RWPE2 (cell line): ENCODE data around the gene IFT172.
"Not testable (repeated sequence)": the region's sequence is repeated elsewhere in the genome, so short reads cannot be mapped to it uniquely, and the experiment has no call there.

Experiments used
- ATAC-seq: fragments of 200-7000 bp; cut with Tn5 transposase; 3 replicates; pipeline ENCODE4 v1.9.1; 2021; ENCODE audit warnings: low read depth
- DNase-seq: peaks from one replicate; pipeline ENCODE4 v3.0.0-alpha.2; 2020; ENCODE audit warnings: low spot score
- H3K27ac ChIP-seq: fragments of 450-650 bp; 2 replicates; pipeline ENCODE4 v1.5.1; 2017; ENCODE audit warnings: mild to moderate bottlenecking; ENCODE audit not compliant: poor library complexity, severe bottlenecking
- H3K27me3 ChIP-seq: fragments of 250-450 bp; sonication (Bioruptor Pico); 2 replicates; pipeline ENCODE4 v1.5.1; 2021; ENCODE audit warnings: mild to moderate bottlenecking, moderate library complexity; ENCODE audit not compliant: insufficient read depth, poor library complexity, severe bottlenecking
- H3K36me3 ChIP-seq: fragments of 250-450 bp; sonication (Bioruptor Pico); 2 replicates; pipeline ENCODE4 v1.5.1; 2020; ENCODE audit warnings: low read depth, mild to moderate bottlenecking, moderate library complexity
- H3K4me1 ChIP-seq: fragments of 250-450 bp; sonication (Bioruptor Pico); 2 replicates; pipeline ENCODE4 v1.5.1; 2021; ENCODE audit warnings: mild to moderate bottlenecking, moderate library complexity; ENCODE audit not compliant: insufficient read depth, poor library complexity, severe bottlenecking
- H3K4me3 ChIP-seq: fragments of 250-450 bp; sonication (Bioruptor Pico); 2 replicates; pipeline ENCODE4 v1.5.1; 2021; ENCODE audit warnings: mild to moderate bottlenecking, moderate library complexity; ENCODE audit not compliant: severe bottlenecking
- H3K9me3 ChIP-seq: fragments of 250-450 bp; sonication (Bioruptor Pico); 2 replicates; pipeline ENCODE4 v1.5.1; 2021; ENCODE audit warnings: mild to moderate bottlenecking, moderate library complexity; ENCODE audit not compliant: severe bottlenecking
- CTCF ChIP-seq: fragments of 450-650 bp; IDR thresholded peaks from one replicate; pipeline ENCODE4 v1.5.1; 2017; ENCODE audit warnings: mild to moderate bottlenecking, moderate library complexity; ENCODE audit not compliant: poor library complexity, severe bottlenecking

Gene IFT172, protein sequence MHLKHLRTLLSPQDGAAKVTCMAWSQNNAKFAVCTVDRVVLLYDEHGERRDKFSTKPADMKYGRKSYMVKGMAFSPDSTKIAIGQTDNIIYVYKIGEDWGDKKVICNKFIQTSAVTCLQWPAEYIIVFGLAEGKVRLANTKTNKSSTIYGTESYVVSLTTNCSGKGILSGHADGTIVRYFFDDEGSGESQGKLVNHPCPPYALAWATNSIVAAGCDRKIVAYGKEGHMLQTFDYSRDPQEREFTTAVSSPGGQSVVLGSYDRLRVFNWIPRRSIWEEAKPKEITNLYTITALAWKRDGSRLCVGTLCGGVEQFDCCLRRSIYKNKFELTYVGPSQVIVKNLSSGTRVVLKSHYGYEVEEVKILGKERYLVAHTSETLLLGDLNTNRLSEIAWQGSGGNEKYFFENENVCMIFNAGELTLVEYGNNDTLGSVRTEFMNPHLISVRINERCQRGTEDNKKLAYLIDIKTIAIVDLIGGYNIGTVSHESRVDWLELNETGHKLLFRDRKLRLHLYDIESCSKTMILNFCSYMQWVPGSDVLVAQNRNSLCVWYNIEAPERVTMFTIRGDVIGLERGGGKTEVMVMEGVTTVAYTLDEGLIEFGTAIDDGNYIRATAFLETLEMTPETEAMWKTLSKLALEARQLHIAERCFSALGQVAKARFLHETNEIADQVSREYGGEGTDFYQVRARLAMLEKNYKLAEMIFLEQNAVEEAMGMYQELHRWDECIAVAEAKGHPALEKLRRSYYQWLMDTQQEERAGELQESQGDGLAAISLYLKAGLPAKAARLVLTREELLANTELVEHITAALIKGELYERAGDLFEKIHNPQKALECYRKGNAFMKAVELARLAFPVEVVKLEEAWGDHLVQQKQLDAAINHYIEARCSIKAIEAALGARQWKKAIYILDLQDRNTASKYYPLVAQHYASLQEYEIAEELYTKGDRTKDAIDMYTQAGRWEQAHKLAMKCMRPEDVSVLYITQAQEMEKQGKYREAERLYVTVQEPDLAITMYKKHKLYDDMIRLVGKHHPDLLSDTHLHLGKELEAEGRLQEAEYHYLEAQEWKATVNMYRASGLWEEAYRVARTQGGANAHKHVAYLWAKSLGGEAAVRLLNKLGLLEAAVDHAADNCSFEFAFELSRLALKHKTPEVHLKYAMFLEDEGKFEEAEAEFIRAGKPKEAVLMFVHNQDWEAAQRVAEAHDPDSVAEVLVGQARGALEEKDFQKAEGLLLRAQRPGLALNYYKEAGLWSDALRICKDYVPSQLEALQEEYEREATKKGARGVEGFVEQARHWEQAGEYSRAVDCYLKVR (N-terminal part only)

GRCh38 chr2:27489498-27490397 is at the start of gene IFT172:
Gene IFT172, minus strand, starts transcription at chr2:27489743. Its CDS starts 90 bp downstream, at chr2:27489653.
- Histone ChIP-seq H3K27me3 (no peaks in the 10 kb centered on the region), H3K4me3 (peak within 1 kb of the TSS; percentile 34), H3K9me3 (no peaks in the 10 kb centered on the region), H3K4me1 (peaks cover 5% of the 10 kb centered on the region), H3K36me3 (no peaks in the 10 kb centered on the region), H3K27ac (no peak within 1 kb of the TSS)
- ATAC-seq = peak; percentile 92
- DNase-seq = peak; percentile 99
- TF ChIP-seq CTCF = no peak

DNA sequence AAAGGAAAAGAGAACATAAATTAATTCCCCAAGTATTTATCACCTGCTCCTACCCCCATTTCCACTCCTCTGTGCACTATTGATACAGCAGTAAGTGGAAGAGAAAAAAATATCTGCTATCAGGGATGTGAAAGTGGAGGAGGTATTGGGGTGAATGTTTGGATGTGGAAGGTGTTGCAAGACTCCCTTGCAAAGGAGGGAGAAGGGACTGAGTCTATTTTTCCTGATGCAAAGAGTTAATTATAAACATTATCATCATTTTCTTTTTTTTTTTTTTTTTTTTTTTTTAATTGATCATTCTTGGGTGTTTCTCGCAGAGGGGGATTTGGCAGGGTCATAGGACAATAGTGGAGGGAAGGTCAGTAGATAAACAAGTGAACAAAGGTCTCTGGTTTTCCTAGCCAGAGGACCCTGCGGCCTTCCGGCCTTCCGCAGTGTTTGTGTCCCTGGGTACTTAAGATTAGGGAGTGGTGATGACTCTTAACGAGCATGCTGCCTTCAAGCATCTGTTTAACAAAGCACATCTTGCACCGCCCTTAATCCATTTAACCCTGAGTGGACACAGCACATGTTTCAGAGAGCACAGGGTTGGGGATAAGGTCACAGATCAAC is 49.4 kb upstream of the IFT172 start:
- ATAC-seq, H3K36me3 ChIP-seq, H3K27me3 ChIP-seq, H3K4me3 ChIP-seq, DNase-seq, H3K9me3 ChIP-seq, H3K27ac ChIP-seq, H3K4me1 ChIP-seq: not testable (repeated sequence)

- no peak for ATAC-seq
- no peaks in the 10 kb centered on the region for H3K4me1 ChIP-seq
- H3K36me3 ChIP-seq = no peaks in the 10 kb centered on the region
- no peak overlapping the region for H3K27ac ChIP-seq
- H3K4me3 ChIP-seq = no peak overlapping the region
- H3K27me3 ChIP-seq = no peaks in the 10 kb centered on the region
- no peaks in the 10 kb centered on the region for H3K9me3 ChIP-seq
- TF ChIP-seq CTCF = no peak
- no peak for DNase-seq
Observed at GRCh38 chr2:27537287-27537686, 47.7 kb upstream of the IFT172 start.

GRCh38 chr2:27531983-27532382 is 42.4 kb upstream of the IFT172 start:
- Histone ChIP-seq H3K36me3 (no peaks in the 10 kb centered on the region), H3K27ac (no peak overlapping the region), H3K9me3 (no peaks in the 10 kb centered on the region), H3K27me3 (no peaks in the 10 kb centered on the region), H3K4me1 (peaks cover 9% of the 10 kb centered on the region), H3K4me3 (no peak overlapping the region)
- no peak for TF ChIP-seq CTCF
- ATAC-seq (no peak), DNase-seq (no peak)
